Omental fat pad (tissue), 4 donors: ENCODE data around the gene SERTAD3. TPM values are rescaled to one million over a fixed set of nuclear protein-coding genes. Genes with fewer than 3 reads are reported as not detected.

Source experiments
- ATAC-seq: fragments of 150-250 bp; one replicate; pipeline ENCODE4 v1.9.1; 2016; ENCODE audit warnings: mild to moderate bottlenecking, moderate library complexity; ENCODE audit not compliant: low FRiP score
- DNase-seq: peaks from one replicate; pipeline ENCODE4 v3.0.0-alpha.2; 2019; ENCODE audit warnings: low spot score
- total RNA-seq, 4 donors: library from RNA; depleted of rRNA; stranded (reverse); fragments of >200 nt; gene quantifications; one replicate each; pipeline ENCODE4 v1.1.0, GENCODE V29; 2016
- TF ChIP-seq, protein P1 (sequence below), 3 donors: fragments of 450-650 bp; IDR thresholded peaks; one replicate each; pipeline ENCODE4 v1.5.1; 2016 to 2017; ENCODE audit warnings: antibody characterized with exemption in 3 of 3, mild to moderate bottlenecking in 3 of 3, moderate library complexity in 2 of 3

Gene SERTAD3
- total RNA-seq, 4 donors from 2014 or later, result 18.5 to 37.3 (median 23.7) TPM

DNA sequence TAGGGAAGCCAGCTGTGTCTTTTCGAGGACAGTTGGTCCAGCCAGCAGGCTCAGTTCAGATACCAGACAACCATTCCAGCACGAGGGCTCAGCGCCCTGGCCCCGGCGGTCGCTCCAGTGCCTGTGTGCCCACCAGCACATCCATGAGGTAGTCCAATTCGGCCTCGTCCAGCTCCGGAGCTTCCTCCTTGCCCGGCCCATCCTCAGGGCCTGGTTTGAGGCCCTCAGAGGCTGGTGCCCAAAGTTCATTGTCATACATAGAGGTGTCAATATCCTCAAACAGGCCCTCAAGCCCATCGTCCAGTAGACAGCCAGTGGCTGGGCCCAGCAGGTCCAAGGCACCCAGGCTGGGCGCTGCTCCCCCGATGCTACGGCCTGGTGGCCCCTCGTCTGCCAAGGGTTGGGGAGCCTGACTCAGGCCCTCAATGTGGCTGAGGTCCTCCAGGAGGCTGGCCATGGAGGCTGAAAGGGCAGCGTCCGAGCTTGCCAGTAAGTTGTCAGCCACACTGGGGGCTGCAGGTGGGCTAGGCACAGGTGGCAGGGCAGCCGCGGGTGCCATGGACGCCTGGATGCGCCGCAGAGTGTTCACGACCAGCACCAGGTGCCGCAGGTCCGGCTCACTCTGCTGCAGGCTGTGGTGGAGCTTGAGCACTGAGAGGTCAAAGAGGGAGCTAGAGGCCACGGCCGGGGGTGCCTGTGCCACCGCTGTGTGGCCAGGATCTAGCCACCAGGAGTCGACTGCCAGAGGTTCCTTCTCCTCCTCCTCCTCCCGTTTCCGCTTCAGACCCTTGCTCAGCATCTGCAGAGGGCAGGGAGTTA lies 21.2 kb downstream of the SERTAD3 start:
- ATAC-seq (no peak), DNase-seq (no peak)
- TF ChIP-seq, protein P1, sequence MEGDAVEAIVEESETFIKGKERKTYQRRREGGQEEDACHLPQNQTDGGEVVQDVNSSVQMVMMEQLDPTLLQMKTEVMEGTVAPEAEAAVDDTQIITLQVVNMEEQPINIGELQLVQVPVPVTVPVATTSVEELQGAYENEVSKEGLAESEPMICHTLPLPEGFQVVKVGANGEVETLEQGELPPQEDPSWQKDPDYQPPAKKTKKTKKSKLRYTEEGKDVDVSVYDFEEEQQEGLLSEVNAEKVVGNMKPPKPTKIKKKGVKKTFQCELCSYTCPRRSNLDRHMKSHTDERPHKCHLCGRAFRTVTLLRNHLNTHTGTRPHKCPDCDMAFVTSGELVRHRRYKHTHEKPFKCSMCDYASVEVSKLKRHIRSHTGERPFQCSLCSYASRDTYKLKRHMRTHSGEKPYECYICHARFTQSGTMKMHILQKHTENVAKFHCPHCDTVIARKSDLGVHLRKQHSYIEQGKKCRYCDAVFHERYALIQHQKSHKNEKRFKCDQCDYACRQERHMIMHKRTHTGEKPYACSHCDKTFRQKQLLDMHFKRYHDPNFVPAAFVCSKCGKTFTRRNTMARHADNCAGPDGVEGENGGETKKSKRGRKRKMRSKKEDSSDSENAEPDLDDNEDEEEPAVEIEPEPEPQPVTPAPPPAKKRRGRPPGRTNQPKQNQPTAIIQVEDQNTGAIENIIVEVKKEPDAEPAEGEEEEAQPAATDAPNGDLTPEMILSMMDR (IDR thresholded peaks at IDR 0.05), result no peak

DNA sequence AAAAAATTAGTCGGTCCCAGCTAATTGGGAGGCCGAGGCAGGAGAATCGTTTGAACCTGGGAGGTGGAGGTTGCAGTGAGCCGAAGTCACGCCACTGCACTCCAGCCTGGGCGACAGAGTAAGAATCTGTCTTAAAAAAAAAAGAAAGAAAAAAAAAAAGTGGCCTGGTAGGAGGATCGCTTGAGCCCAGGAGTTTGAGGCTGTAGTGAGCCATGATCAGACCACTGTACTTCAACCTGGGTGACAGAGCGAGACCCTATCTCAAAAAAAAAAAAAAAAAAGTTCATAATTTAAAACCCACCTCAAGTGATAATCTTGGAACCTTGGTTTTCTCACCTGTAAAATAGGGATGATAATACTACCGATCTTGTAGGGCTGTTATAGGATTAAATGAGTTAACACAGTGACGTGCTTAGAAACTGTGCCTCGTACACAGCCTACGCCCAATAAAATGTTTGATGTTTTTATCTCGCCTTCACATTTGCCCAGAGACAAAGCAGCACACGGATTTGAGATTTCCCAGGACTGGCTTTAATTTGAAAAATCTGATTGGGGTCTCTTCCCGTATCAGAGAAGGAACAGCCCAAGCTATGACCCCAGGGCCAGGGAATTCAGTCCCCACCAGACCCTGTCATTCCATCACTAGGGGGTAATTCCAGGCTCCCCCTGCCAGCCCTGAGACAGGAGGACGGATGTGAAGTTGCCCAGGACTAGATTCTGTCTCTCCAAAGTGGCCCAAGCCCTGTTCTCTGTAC lies 22.0 kb downstream of the SERTAD3 start:
- TF ChIP-seq, protein P1 (IDR thresholded peaks at IDR 0.05), result no peak
- DNase-seq, result no peak
- no peak for ATAC-seq

DNA sequence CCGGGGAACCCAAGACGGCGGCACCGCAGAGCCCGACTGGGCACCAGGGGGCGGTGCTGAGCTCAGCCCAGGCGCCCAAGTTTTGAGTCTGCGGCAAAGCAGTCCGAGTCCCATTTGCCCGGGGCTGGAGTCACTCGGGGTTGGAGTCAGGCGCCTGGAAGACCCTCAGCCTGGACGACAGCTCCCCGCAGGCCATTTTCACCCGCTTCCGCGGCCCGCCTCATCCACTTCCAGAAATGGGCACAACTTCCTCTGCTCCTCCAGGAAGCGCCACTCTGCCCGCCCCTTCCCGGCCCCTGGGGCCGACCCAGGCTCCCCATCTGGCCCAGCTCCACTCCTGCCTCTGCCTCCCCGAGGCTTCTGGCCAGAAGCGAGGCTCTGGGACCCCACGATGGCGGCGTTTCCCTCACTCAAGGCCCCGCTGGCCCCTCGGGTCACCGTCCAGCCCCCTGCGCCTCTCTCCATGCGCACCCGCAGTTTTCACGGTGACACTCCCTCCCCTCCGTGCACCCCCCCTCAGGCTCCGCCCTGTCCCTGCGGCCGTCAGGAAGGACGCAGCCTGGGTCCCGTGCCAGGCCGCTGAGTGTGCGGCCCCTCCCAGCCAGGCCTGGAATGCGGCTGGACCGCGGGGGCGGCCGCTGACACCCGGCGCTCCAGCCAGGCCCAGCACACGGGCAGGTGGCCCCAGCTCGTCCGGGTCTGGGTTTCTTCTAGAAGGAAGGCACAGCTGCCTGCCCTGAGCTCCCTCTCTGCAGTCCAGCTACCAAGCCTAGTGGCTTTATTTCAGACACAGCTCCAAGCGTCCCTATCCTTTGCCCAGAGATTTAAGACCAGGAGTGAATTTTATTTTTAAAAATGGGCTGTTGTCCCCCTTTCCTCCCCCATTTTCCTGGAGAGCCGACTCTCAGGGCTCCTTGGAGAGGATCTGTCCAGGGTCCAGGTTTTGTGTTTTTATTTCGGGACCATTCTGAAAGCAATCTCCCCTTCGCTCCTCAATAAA lies 23.1 kb downstream of the SERTAD3 start:
- ATAC-seq (peak; percentile 87), DNase-seq (peak; percentile 58)
- TF ChIP-seq, protein P1 (IDR thresholded peaks at IDR 0.05), result peak in 2 of 3 donors; percentile 38 to 66

DNA sequence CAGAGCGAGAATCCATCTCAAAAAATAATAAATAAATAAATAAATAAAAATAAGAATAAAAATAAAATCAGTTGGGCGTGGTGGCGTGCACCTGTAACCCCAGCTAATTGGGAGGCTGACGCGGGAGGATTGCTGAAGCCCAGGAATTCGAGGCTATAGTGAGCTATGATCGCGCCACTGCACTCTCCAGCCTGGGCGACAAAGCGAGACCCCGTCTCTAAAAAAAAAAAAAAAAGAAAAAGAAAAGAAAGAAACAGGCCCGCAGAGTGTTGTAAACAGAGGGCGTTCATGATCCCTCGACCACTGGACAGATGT lies 23.7 kb downstream of the SERTAD3 start:
- TF ChIP-seq, protein P1 (IDR thresholded peaks at IDR 0.05), result no peak
- DNase-seq, result no peak
- no peak for ATAC-seq

DNA sequence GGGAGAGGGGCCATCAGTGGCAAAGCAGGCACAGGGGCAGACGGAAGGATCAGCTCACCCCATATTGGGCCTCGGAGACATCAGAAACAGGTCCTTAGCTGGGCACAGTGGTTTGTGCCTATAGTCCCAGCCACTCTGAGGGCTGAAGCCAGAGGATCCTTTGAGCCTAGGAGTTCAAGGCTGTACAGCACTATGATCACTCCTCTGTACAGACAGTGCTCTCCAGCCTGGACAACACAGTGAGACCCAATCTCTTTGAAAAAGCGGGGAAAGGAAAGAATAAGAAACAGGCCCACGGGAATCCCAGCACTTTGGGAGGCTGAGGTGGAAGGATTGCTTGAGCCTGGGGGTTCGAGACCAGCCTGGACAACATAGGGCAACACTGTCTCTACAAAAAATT lies 24.4 kb downstream of the SERTAD3 start:
- TF ChIP-seq, protein P1 (IDR thresholded peaks at IDR 0.05), result no peak
- no peak for DNase-seq
- no peak for ATAC-seq

DNA sequence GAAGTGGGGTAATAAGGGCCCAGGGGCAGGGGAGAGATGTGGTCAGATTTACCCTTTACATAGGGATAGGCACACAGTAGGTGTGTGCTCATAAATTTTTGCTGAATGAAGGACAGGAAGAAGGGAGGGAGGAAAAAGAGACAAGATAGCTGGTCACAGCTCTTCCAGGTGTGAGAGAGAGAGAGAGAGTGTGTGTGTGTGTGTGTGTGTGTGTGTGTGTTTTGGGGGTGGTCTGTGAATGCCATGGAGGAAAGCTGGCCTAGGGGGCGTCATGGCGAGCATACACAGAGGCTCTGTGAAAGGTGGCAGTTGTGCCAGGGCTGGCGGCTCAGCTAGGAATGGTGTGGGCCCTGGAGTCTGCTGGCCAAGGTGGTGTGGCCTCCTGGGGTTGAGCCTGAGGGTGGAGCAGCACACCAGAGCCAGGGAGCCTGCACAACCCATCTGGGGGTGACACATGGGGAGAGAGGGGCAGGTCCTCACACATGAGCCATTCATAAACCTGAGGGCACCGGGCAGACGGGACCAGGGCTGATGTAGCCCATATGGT lies 25.0 kb downstream of the SERTAD3 start:
- DNase-seq, result no peak
- TF ChIP-seq, protein P1 (IDR thresholded peaks at IDR 0.05), result no peak
- ATAC-seq, result no peak
